Astrocyte of the hippocampus (primary cell): ENCODE measurements around the gene EGLN1.

Source experiments
- DNase-seq: peaks from one replicate; pipeline ENCODE4 v3.0.0; 2011; ENCODE audit warnings: low read depth, low spot score

EGLN1 gene

GRCh38 chr1:231421546-231421970, 529 bp downstream of the EGLN1 start:
- peak; percentile 81 for DNase-seq

GRCh38 chr1:231420959-231421545, 1.0 kb downstream of the EGLN1 start:
- peak; percentile 78 for DNase-seq

GRCh38 chr1:231420299-231420958, 1.7 kb downstream of the EGLN1 start:
- peak; percentile 55 for DNase-seq

- peak; percentile 40 for DNase-seq
These were observed 2.3 kb downstream of the EGLN1 start for GRCh38 chr1:231419738-231420298.

GRCh38 chr1:231419147-231419546, 2.9 kb downstream of the EGLN1 start:
- peak; percentile 35 for DNase-seq

GRCh38 chr1:231418741-231419107, 3.4 kb downstream of the EGLN1 start:
- no peak for DNase-seq

GRCh38 chr1:231418101-231418740, 3.9 kb downstream of the EGLN1 start:
- DNase-seq = no peak

GRCh38 chr1:231417513-231417912, 4.6 kb downstream of the EGLN1 start:
- no peak for DNase-seq

- no peak for DNase-seq
These were observed 5.2 kb downstream of the EGLN1 start for GRCh38 chr1:231416901-231417300.

GRCh38 chr1:231415018-231415583, 7.0 kb downstream of the EGLN1 start:
- DNase-seq = no peak

- DNase-seq = no peak
These were observed 7.6 kb downstream of the EGLN1 start for GRCh38 chr1:231414260-231415016.

- DNase-seq = no peak
These were observed 8.4 kb downstream of the EGLN1 start for GRCh38 chr1:231413749-231414082.

GRCh38 chr1:231411036-231411531, 11.0 kb downstream of the EGLN1 start:
- no peak for DNase-seq

GRCh38 chr1:231410036-231410612, 12.0 kb downstream of the EGLN1 start:
- DNase-seq = no peak

GRCh38 chr1:231408528-231409094, 13.5 kb downstream of the EGLN1 start:
- DNase-seq = no peak

GRCh38 chr1:231407547-231408396, 14.3 kb downstream of the EGLN1 start:
- peak; percentile 42 for DNase-seq

GRCh38 chr1:231407049-231407448, 15.0 kb downstream of the EGLN1 start:
- no peak for DNase-seq

- DNase-seq = no peak
These were observed 17.8 kb downstream of the EGLN1 start for GRCh38 chr1:231404318-231404717.

GRCh38 chr1:231401478-231401877, 20.6 kb downstream of the EGLN1 start:
- DNase-seq = no peak
